ENCODE data around the gene NFKB2.

DNA sequence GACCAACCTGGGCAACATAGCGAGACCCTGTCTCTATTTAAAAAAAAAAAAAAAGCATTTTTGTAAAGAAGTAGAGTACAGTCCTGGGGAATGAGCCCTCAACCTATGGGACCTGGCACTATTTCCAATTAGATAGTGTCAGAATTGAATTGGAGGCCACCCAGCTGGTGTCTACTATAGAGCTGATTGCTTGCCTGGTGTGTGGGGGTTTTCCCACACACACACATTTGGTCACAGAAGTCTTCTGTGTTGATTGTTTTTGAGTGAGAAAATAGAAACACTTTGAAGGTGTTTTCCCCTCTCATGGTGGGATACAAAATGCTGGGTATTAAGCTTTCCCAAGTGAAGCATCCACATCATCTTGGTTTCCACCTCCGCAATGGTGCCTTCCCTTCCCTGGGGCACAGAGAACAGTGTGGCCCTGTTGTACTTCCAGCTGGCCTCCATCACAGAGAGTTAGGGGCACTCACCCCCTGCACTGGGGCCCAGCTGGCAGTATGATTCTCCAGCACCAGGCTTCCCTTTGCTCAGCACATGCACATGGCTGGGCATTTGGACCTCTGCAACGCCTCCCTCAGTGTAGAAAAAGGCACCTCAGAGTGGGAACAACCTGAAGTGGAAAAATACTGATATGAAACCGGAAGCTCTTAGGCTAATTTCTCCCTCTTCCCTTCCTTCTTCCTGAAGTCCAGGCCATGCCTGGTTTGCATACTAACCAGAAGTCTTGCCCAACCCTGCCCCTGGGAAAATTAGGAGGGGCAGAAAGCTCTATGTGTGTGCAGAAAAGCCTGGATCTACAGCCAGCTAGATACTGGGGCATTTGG lies 10.7 kb upstream of the NFKB2 start:
- TF ChIP-seq, protein P1, sequence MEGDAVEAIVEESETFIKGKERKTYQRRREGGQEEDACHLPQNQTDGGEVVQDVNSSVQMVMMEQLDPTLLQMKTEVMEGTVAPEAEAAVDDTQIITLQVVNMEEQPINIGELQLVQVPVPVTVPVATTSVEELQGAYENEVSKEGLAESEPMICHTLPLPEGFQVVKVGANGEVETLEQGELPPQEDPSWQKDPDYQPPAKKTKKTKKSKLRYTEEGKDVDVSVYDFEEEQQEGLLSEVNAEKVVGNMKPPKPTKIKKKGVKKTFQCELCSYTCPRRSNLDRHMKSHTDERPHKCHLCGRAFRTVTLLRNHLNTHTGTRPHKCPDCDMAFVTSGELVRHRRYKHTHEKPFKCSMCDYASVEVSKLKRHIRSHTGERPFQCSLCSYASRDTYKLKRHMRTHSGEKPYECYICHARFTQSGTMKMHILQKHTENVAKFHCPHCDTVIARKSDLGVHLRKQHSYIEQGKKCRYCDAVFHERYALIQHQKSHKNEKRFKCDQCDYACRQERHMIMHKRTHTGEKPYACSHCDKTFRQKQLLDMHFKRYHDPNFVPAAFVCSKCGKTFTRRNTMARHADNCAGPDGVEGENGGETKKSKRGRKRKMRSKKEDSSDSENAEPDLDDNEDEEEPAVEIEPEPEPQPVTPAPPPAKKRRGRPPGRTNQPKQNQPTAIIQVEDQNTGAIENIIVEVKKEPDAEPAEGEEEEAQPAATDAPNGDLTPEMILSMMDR (IDR thresholded peaks at IDR 0.05), result no peak
- no peak for TF ChIP-seq POLR2A (IDR thresholded peaks at IDR 0.05)
